TTC549 (cell line): ENCODE data around the gene MRPS24.
"Not testable (repeated sequence)": the region's sequence is repeated elsewhere in the genome, so short reads cannot be mapped to it uniquely, and the experiment has no call there.

Source experiments
- FAIRE-seq: peaks from 2 replicates; lab custom pipeline; 2012; peaks lifted over from hg19 to GRCh38; lab: Jason Lieb, UNC

The MRPS24 gene

DNA sequence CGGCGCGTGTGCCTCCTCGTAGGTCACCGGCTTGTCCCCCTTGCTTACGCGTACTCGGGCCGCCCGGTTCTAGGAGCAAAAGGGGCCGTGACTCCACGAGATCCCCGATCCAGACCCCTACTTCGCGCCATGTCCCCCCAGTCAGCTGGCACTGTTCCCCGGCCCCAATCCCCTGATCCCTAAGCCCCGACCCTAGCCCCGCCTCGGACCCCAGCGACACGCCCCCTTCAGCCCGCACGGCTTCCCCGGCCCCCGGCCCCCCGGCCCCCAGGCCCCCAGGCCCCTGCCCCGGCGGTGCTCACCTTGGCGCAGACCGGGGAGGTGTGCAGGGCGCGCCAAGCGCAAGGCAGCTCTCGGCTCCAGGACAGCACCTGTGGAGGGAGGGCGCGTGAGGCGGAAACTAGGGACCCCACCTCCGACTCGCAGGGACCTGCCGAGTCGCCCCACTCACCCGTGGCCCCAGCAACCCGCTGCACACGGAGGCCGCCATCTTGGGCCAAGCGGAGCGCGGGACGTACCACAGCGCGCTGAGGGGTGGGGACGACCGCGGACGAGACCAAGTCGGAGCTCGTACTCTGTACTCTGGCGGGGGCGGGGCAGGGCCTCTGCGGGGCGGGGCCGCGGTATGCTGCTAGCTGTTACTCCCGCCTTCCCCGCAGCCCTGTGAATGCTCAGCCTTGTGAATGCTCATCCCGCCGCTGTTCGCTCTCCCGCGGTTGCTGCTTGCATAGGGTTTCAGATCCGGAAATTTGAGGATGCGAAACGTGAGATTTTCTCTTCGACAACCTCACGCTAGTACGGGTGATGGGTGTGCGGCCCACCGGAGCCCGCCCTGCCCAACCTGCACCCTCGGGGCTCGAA lies at the start of gene MRPS24:
Gene MRPS24, minus strand, starts transcription at position 512 of the 861 bp plus-strand sequence. Its CDS starts 22 bp downstream, at position 490.
- FAIRE-seq, result no peak

DNA sequence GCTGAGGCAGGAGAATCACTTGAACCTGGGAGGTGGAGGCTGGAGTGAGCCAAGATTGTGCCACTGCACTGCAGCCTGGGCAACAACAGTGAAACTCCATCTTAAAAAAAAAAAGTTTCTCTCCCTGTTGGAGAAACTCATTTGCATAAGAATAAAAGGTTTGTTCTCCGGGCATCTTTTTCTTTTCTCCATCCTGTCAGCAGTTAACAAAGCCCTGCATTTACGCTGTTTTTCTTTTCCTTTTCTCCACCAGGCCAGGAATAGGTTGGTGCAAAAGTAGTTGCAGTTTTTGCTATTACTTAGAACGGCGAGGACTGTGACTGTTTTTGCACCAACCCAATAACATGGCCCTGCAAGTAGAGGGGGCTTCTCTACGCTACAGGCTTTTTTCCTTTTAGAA lies 46.6 kb upstream of the MRPS24 start:
- no peak for FAIRE-seq

DNA sequence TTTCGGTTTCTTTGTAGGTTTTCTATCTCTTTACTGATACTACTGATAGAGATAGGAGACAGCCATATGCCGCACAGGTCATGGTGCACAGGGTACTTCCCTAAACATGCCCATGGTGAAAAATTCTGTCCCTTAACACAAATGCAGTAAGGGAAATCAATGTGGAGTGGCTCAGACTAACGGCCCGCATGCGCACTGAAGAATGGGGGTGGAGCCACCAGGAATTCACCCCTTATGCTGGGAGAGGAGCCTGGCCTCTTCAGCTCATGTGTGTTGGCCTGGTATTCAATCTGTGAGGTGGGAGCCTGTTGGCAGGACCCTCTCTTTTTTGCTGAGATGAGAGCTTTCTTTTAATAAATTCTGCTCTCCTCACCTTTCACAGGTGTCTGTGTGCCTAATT lies 45.5 kb upstream of the MRPS24 start:
- FAIRE-seq, result no peak

DNA sequence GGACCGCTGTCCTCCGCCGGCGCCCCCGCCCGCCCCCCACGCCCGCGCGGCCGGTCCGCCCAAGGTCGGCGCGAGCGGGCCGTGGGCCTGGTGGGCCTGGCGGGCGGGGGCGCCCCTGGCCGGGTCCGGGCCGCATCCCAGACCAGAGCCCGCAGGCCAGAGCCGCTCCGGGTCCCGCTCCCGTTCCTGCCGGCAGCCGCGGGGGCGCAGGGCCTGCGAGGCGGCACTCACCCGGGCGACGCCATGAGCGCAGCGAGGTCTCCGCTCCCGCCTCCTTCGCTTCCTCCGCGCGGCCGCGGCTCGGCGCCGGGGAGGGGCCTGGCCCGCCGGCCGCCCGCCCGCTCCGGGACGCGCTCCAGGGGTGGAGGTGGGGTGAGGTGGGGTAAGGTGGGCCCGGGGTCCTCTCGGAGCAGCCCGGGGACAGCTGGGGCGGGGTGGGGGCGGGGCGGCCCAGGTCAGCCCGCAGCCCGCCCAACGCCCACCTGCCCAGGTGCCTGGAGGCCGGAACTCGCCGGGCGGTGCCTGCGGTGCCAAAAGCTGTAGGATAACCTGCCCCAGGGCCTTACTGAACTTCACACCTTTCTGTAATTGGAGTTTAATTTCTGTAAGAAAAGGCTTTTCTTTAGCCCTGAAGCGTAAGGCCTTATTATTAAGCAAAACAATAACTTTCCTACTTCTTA lies 37.2 kb upstream of the MRPS24 start, which contains the start of gene URGCP:
Gene URGCP, minus strand, starts transcription at position 266 of the 680 bp plus-strand sequence. Its CDS starts 21 bp downstream, at position 245.
- FAIRE-seq, result no peak

DNA sequence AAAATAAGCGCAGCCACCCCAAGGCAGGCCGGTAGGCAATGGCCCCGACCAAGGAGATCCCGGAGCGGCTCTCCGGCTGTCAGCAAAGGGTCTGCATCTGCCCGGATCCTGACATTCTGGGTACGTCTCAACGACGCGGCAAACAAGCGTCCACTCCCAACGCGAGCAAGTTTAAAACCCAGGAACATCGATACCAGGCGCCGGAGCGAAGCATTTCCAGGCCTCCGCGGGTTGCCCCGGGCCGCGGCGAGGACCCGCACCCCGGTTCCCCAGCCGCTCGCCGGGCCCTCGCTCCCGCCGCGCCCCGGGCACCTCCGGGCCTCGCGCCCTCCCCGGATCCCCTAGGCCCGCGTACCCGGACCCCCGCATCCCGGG lies 36.6 kb upstream of the MRPS24 start:
- no peak for FAIRE-seq

DNA sequence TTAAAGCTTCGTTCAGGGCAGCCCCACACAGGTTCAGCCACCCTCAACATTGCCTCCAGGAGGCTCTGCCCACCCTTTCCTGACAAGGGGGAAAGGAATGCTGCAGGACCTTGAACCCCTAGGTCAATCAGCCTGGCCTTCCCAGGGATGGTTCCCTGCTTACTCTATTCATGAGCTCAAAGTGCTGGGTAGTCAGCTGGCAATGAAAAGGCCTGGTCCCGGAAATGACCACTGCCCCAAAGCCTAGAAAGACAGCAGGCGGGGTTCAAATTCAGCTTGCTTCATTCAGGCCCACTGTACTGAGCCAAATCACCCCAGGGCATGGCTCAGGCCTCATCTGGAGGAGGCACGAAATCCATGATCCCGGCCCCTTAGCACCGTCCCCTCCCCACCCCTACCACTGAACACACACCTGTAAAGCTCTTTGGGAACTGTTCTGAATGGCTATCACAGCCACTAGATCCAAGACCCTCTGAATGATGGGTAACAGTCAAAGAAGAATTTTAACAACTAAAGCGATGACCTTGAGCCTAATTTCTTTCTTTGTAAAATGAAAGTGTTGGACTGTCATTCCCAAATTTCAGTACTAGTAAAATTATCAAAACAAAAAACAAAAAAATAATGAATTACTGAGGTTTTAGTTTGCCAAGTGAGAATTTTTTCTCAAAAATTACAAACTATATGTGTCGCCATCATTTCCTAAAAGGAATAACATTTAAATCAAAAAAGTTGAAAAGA lies 36.1 kb upstream of the MRPS24 start:
- no peak for FAIRE-seq

DNA sequence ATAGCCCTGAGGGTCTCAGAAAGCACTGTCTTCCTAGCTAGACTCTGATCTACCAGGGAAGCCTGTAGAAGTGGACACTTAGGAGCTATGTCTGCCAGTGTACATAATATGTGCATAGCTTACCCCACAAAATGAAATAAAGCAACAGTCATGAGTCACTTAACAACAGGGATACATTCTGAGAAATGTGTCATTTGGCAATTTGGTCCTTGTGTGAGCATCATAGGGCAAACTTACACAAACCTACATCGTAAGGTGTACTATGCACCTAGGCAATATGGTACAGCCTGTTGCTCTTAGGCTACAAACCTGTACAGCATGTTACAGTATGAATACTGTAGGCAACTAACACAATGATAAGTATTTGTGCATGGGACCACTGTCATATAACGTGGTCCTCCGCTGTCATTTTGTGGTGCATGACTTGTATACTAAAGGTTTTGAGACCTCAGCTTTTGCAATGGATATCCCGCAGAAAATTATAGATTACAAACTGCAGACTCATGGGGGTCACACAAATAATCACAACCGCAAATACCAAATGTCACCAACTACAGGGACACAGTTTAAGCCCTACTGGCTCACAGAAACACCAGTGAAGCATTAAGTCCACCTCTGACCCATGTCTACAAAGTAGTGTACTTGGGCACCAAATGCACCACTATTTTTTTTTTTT lies 35.4 kb upstream of the MRPS24 start:
- FAIRE-seq, result no peak

DNA sequence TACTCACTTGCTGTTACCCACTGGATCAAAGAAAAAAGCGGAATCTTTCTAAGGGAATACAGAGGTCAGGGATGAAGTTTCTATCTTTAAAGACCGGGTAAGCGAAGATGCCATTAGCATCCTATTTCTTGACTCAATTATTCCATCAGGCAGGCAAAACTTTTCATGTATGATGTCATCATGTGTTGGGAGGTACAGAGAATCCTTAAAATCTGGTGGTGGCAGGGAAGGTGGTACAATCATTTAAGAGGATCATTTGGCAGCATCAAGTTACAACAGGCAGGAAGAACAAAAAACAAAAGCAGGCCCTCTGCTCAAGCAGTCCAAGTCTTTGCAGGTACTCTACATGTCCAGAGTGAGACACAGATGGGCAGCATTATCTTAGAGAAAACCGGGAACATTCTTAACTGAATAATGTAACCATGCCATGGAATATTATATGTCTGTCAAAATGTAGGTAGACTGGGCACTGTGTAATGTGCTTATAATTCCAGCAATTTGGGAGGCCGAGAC lies 33.3 kb upstream of the MRPS24 start:
- no peak for FAIRE-seq

DNA sequence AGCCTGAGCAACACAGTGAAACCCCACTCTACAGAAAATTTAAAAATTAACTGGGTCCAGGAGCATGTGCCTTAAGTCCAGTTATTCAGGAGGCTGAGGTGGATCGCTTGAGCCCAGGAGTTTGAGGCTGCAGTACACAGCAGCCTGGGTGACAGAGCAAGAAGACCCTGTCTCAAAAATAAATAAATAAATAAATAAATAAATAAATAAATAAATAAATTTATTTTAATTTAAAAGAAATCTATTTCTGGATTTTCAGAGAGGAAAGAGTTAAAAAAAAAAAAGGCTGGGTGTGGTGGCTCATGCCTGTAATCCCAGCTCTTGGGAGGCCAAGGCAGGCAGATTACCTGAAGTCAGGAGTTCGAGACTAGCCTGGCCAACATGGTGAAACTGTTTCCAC lies 29.3 kb upstream of the MRPS24 start:
- FAIRE-seq, result not testable (repeated sequence)

DNA sequence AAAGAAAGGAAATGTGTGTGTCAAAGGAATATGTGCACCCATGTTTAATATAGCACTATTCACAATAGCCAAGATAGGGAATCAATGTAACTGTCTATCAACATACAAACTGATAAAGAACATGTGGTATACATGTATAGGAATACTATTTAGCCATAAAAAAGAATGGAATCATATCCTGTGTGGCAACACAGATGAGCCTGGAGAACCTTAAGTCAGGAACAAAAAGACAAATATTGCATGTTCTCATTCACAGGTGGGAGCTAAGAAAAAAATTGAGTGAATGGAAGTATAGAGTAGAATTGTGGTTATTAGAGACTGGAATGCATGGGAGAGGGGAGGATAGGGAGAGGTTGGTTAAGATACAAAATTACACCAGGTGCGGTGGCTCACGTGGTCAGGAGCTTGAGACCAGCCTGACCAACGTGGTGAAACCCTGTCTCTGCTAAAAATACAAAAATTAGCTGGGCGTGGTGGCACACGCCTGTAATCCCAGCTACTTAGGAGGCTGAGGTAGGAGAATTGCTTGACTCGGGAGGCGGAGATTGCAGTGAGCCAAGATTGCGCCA lies 26.6 kb upstream of the MRPS24 start:
- no peak for FAIRE-seq

DNA sequence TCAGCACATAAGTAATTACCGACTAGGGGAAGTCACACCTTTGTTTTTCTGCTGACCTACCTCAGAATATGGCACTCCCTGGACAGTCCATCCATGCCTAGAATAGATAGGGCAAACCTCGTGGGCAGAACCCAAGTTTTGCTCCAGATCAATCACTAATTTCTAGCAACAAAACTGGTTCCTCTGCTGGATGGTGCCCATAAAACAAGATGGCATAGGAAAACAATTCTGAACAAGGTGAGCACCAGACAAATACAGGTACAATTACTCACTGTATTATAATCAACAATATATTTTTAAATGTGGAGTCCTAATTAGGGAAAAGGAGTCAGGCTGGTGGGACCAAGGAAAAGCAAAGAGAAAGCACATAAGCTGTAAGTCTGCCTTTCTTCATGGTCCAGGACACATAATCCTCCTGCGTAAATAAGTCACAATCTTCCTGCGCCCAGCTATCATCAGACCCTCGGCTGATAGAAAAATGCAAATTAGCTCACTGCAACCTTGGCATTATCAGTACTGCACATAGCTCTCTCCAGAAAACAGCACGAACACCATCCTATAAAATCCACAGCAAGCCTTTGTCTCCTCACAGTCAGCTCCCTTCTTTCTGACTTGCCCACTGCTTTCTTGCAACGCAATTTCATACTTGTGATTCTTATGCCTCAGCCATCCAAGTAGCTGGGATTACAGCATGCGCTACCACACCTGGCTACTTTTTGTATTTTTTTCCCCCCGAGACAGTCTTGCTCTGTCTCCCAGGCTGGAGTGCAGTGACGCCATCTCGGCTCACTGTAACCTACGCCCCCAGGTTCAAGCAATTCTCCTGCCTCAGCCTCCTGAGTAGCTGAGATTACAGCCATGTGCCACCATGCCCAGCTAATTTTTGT lies 22.0 kb upstream of the MRPS24 start:
- no peak for FAIRE-seq

DNA sequence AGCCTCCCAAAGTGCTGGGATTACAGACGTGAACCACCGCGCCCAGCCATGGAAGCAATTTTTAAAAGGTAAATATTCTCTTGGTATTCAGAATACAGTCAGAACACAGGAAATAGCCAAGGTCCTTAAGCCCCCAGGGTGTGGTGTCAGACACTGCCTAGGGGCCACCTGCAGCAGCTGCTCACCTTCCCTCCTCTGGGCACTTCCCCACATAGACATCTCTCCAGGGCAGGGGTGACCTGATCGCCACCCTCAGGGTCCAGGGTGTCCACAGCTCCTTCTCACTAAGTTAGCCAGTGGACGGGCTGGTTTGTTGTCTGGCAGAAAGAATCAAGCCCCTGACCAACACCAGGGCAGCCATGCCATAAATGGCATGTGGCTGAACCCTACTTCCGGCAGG lies 21.2 kb upstream of the MRPS24 start:
- no peak for FAIRE-seq

DNA sequence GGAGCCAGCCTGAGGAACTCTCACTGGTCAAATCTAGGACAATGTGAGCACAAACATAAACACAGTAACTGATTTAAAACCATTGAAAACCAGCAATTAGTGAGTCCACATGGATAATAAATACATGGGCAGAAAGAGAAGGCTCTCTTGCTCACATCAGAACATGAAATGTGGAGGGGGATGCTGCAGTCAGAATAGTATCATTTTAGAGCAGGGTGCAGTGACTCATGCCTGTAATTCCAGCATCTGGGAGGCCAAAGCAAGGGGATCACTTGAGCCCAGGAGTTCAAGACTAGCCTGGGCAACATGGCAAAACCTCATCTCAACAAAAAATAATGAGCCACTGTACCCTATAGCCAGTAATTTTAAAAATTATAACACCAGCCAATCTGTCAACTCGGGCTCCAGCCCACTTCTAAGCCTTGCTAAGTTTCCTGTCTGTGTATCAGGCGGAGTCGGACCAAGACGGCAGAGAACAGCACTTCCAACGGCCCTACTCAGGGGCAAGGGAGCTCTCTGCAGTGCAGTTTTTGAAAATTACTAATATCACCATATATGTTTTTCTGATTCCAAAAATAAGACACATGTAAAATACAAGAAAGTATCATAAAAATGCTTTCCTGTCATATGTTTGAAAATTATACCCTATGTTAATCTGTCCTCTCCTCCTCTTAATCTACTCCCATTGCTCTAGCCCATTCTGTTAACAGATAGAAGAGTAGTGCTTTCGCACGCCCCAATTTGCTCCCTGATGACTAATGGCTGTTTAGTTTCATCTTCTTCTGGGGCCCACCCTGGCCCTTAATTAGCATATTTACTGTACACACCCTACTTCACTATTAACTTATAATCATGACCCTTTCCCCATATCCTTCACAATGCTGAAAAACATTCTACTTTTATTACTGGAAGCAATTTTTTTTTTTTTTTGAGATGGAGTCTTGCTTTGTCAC lies 20.0 kb upstream of the MRPS24 start:
- FAIRE-seq, result no peak

DNA sequence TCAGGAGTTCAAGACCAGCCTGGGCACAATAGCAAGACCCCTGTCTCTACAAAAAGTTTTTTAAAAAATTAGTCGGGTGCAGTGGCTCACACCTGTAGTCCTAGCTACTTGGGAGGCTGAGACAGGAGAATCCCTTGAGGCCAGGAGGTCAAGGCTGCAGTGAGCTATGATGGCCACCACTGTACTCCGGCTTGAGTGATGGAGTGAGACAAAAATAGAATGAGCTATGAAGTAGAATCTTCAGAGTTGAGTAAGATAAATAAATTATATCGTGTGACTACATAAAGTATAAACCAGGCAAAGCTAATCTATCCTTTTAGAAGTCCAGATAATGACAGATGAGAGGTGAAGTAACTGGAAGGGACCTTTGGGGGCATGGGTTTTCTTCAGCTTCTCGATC lies 15.3 kb upstream of the MRPS24 start:
- no peak for FAIRE-seq

DNA sequence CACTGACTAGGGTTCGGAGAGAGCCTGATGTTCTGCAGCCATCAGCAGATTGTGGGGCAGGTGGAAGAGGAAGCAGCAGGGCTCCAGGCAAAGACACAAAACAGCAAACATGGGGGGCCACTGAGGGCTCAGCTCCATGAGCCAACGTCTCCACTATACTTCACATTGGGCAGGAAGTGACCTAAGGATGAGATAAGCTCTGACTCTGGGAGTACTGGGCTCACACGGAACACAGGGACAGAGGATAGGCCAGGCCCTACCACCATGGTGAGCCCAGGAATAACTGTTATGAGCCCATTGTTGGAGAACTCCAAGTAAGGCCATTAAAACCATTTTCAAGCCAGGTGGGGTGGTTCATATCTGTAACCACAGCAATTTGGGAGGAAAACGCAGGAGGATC lies 14.9 kb upstream of the MRPS24 start:
- FAIRE-seq, result no peak

DNA sequence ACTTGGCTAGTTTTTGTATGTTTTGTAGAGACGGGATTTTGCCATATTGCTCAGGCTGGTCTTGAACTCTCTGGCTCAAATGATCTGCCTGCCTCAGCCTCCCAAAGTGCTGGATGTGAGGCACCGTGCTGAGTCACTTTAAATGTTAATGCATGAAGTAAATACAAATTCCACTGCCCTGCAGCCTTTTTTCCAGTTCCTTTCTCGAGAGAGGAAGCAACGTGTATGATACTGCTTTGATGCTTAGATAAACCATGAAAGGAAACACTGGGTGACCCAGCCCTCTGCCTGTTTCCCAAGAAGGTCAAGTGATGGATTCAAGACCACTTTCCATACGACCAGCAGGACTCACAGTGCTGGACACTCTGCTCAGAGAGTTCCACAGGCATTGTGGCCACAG lies 11.3 kb upstream of the MRPS24 start:
- no peak for FAIRE-seq

DNA sequence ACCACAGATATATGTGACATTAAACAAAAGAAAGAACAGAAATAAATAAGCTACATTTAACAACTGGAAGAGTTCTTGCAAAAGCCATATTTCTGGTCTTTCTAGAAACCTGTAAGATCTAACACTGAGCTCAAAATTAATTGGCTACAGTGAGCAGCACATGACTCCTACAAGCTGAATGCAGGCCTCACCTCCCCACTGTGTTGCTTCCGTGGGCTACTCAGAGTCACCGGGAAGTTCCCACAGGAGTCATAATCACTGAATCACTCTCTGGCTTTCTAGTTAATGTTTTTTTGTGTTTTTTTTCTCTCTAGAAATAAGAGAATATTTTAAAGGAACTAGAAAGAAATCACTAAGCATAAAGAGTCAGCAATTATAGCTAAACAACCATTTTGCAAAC lies 10.2 kb upstream of the MRPS24 start:
- FAIRE-seq, result no peak

DNA sequence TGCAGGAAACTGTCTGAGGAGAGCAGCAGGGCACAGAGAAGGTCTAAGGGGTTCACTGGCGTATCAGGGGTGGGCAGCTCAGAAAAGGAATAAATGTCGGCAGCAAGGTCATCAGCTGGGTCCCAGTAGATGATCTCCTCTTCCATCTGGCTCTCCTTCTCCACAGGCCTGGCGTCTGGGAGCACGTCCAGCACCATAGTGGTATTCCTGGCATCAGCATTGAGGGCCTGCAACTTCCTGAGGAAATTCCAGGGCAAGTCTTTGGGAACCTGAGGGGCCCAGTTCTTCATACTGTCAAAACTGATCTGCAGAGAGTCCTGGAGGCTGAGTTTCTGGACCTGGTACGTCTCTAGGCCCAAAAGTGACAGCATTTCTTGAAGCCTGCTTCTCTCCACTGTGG lies 9.6 kb upstream of the MRPS24 start:
- no peak for FAIRE-seq
